Stimulated activated CD4-positive, alpha-beta T cell treated with anti-CD3 and anti-CD28 coated beads, Interleukin-1b, Interleukin-23, amount 100 ng/mL, for 48 hours (primary cell): ENCODE data around the gene CENPC.
"Not testable (repeated sequence)": the region's sequence is repeated elsewhere in the genome, so short reads cannot be mapped to it uniquely, and the experiment has no call there.

Experiments
- DNase-seq: peaks from one replicate; pipeline ENCODE4 v3.0.0-alpha.2; 2020

The CENPC gene, protein sequence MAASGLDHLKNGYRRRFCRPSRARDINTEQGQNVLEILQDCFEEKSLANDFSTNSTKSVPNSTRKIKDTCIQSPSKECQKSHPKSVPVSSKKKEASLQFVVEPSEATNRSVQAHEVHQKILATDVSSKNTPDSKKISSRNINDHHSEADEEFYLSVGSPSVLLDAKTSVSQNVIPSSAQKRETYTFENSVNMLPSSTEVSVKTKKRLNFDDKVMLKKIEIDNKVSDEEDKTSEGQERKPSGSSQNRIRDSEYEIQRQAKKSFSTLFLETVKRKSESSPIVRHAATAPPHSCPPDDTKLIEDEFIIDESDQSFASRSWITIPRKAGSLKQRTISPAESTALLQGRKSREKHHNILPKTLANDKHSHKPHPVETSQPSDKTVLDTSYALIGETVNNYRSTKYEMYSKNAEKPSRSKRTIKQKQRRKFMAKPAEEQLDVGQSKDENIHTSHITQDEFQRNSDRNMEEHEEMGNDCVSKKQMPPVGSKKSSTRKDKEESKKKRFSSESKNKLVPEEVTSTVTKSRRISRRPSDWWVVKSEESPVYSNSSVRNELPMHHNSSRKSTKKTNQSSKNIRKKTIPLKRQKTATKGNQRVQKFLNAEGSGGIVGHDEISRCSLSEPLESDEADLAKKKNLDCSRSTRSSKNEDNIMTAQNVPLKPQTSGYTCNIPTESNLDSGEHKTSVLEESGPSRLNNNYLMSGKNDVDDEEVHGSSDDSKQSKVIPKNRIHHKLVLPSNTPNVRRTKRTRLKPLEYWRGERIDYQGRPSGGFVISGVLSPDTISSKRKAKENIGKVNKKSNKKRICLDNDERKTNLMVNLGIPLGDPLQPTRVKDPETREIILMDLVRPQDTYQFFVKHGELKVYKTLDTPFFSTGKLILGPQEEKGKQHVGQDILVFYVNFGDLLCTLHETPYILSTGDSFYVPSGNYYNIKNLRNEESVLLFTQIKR

DNA sequence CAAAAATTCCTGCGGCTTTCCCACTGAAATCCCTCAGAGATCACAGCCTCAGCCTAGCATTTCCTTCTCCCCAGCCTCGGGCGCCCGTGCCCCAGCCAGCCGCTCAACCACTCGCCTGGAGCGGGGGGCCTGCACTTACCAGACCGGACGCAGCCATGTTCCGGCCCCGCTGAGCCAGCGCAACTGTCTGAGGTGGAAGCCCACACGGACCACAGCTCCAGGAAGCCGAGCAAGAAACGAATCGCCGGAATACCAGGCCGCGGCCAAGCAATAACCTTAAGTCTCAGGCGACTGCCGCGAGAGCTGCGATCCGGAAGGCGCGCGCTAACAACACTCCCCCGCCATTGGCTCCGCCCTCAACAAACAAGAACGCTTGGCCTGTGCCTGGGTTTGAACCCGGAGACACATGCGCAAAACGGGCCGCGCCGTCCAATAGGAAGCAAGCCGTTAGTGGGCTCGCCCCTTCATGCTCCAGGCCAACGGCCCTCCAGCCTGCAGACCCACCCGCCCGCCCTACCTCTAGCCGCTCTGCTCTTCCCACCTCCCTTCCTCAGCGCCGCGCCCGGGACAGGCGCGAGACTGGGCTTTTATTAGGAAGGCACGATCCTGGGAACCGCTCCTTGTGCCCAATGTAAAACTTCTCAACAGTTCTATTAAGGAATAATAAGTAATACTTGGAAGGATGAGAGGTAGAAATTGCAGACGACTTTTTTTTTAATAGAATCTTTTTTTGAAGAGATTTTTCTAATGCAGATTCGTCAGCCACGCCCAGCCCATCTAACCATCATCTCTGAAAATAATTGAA lies at the start of gene CENPC:
TSS of gene CENPC (minus strand) at position 305 of the 805 bp plus-strand sequence. CDS start at position 157, 148 bp downstream.
- DNase-seq: peak; percentile 95

- no peak for DNase-seq
These were observed 48.5 kb upstream of the CENPC start for GRCh38 chr4:67593741-67594175.

- DNase-seq: no peak
These were observed 41.9 kb upstream of the CENPC start for GRCh38 chr4:67587156-67587555.

DNA sequence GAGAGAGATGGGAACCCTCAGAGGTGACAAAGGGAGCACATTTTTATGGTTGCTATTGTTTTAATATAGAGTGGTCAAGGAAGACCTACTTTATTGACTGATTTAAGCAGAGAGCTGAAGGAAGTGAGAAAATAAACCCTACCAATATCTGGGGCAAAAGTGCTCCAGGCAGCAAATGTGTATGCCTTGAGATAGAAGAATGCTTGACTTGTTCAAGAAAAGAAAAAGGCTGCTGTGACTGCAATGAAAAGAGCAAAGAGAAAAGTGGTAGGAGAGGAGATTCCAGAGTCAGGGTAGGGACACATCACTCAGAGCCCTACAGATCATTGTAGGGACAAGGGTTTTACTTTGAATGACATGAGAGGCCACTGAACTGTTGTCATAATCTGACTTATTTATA lies 39.2 kb upstream of the CENPC start:
- no peak for DNase-seq

DNA sequence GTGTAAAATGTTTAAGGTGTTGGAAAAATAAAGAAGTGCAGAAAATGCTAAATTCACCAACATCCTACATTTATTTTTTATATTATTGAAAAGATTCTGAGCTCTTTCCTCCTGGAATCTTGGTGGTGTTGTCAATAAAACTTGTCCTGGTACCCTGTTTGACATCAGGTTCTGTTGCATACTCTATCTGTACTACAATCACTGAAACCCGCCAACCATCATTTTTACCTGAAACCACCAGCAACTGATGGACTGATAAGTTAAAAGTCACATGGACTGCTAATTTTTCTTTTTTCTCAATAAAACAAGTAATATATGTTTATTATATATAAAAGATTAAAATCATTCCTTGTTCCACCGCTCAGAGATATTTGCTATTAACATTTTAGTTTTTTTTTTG lies 36.6 kb upstream of the CENPC start:
- no peak for DNase-seq

GRCh38 chr4:67581208-67581857 lies 36.0 kb upstream of the CENPC start:
- DNase-seq: no peak

- no peak for DNase-seq
These were observed 35.3 kb upstream of the CENPC start for GRCh38 chr4:67580577-67580976.

GRCh38 chr4:67576538-67576937 lies 31.2 kb upstream of the CENPC start:
- DNase-seq: no peak

DNA sequence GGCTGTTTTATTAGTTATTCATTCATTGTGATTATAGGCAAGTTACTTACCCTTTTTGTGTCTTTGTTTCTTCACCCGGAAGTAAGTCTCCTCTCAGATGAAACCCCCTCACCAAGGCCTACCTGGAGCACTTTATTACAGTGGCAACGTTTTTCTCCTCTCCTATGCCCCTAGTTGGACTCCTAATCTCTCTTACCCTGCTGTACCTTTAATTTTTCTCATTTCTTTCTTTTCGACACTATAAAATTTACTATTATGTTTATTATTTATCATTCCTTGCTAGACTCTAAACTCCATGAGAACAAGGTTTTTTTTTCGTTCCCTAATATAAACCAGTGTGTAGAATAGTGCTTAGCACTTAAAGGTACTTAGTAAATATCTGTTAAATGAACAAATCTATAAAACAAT lies 30.8 kb upstream of the CENPC start:
- no peak for DNase-seq

GRCh38 chr4:67575232-67576058 lies 30.1 kb upstream of the CENPC start:
- no peak for DNase-seq

DNA sequence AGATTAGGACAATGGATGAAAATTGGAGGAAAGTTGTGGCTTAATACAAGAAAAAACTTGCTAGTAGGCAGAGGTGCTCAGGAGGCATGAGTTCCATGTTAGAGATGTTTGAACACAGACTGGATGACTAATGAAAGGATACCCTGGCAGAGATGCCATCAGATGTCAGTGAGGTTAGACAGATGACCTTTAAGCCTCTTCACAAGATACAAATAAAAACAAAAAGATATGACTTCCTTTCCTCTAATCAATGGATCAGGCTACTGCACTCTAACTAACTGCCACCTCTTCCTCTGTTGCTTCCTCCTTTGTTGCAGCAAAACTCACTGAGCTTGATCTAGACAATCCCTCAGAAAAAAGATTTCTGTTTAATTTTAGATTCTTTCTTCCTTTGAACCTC lies 27.9 kb upstream of the CENPC start:
- no peak for DNase-seq

DNA sequence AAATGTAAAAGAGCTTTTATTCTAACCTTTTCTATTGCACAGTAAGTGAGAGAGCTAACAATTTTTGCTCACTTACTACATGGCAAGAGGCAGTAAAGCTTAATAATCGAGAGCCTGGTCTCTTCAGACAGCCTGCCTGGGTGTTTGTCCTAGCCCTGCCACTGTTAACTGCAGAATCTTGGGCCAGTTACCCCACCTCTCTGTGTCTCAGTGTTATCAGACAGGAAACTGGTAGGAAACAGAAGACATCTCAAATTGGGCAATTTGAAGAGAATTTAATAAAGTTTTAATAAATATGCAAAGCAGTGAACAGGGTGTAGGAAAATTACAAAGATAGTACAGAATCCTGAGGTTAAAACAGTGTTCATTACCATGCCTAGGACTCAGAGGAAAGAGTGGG lies 26.7 kb upstream of the CENPC start:
- DNase-seq: no peak

- no peak for DNase-seq
These were observed 25.2 kb upstream of the CENPC start for GRCh38 chr4:67570537-67570936.

DNA sequence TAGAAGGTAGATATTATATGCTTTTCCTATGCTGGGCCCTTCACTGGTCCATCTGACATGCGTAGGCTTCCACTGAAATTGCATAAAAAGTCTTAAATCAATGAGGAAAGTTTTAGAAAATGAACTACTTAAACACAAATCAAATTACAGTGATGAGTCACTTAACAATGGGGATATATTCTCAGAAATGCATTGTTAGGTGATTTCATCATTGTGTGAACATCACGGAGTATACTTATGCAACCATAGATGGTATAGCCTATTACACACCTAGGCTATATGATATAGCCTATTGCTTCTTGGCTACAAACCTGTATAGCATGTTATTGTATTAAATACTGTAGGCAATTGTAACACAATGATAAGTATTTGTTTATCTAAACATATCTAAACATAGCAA lies 23.5 kb upstream of the CENPC start:
- no peak for DNase-seq

DNA sequence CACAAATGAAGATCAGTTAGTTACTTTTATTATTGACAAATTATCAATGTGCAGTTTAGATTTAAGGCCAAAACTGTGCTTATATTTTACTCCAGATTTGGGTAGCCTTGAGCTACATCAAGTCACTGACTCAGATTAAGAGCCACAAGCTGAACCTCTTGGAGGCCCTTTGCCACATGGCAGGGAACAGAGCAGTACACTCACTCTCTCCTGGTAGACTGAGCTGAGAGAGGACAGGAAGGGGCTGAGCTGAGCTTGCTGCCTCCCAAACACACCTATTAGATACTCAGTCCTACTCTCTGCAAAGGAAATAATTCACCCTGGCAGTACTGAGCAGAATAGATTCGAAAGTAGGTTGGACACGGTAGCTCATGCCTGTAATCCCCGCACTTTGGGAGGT lies 21.0 kb upstream of the CENPC start:
- DNase-seq: peak; percentile 39

DNA sequence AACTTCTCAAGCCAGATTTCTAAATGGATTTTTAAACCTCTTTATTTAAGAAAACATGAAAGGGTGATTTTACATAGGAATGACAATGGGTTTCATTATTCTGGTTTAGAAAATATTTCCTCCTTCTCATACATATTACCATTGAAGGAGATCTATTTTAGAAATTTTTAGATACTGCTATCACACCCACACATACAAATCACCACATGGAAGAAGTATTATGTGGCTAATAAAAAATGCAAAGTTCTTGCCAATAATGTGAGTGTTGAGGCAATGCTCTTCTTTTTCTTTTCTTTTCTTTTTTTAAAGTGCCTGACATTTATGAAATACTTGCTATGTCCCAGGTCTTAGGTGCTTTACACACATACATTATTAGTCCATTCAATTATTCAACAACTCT lies 20.0 kb upstream of the CENPC start:
- DNase-seq: no peak

- no peak for DNase-seq
These were observed 13.2 kb upstream of the CENPC start, which contains the start of gene STAP1 for GRCh38 chr4:67558493-67558892. Gene STAP1 (plus strand): TSS chr4:67558727. CDS start chr4:67558810, 83 bp downstream.

- no peak for DNase-seq
These were observed 11.1 kb upstream of the CENPC start for GRCh38 chr4:67556436-67556835.

DNA sequence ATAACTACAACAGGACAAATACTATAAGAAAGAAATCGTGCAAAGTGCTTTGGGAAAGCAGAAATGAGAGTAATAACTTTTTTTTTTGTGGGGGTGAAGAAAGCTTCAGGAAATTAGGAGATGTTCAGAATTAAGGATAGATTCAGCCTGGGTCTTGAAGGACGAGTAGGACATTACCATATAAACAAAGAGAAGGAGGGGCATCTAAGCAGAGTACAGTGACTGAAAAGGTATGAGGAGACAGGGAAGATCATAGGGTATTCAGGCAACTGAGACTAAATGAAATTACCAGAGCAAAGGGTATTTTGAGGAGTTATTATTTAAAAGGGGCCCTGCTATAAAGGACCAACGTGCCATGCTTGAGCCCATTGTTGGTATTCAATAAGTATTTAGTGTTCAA lies 10.1 kb upstream of the CENPC start:
- DNase-seq: no peak

DNA sequence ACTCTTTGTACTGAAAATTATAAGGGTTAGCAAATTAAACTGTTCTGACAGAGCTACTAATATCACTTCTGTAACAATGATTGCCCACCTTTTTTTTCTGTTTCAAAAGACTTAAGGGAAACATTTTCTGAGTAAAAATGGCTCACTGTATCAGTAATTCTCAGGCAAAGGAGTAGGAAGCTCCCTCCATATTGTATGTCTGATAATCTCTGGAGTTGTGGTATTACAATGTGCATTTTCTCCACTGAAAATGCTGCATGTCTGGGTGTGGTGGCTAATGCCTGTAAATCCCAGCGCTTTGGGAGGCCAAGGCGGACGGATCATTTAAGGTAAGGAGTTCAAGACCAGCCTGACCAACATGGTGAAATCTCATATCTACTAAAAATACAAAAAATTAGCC lies 8.8 kb upstream of the CENPC start:
- DNase-seq: no peak

DNA sequence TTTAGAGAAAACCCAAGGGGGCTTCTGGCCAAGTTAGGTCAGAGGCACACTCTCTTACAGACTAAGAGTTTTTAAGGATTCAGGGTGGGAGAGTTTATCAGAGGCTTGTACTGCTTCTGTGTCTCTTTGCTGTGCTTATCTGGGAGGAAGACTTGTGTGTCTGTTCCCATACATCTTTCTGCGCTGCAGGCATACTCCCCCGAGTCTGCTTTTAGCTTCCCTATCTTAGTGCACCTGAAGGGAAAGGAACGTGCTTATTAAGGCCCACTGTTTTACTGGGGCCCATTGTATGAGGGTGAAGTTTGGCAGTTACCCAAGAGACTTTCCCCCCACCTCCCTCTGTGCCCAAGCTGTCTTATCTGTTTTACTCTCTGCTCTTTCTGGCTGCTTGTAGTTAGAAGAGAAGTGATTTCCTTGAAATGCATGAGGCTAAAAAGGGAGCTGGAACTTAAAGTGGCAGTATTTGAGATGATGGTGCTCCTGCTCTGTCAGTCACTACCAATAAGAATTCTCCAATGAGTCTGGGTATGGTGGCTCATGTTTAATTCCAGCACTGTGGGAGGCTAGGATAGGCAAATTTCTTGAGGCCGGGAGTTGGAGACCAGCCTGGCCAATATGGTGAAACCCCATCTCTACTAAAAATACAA lies 7.0 kb upstream of the CENPC start:
- not testable (repeated sequence) for DNase-seq
